ACC112 (cell line): ENCODE results near the gene RASAL1.

ENCODE experiments used
- H2AFZ ChIP-seq: fragments of 200-600 bp; sonication (generic); one replicate; pipeline ENCODE4 v1.6.0; 2017; ENCODE audit warnings: antibody characterized with exemption, low read length; ENCODE audit not compliant: unreplicated experiment
- H3K27ac ChIP-seq: fragments of 200-600 bp; sonication (generic); 2 replicates; pipeline ENCODE4 v1.5.1; 2014; ENCODE audit warnings: low read depth, mild to moderate bottlenecking, antibody characterized with exemption, low read length, moderate library complexity
- H3K27me3 ChIP-seq: fragments of 200-600 bp; sonication (generic); 2 replicates; pipeline ENCODE4 v1.6.1; 2014; ENCODE audit warnings: mild to moderate bottlenecking, antibody characterized with exemption, low read length, moderate library complexity, mixed read lengths; ENCODE audit not compliant: insufficient read depth
- H3K36me3 ChIP-seq: fragments of 200-600 bp; sonication (generic); 2 replicates; pipeline ENCODE4 v1.6.1; 2016; ENCODE audit warnings: mild to moderate bottlenecking, antibody characterized with exemption, low read length, moderate library complexity, mixed read lengths; ENCODE audit not compliant: insufficient read depth
- H3K4me1 ChIP-seq: fragments of 200-600 bp; sonication (generic); one replicate; pipeline ENCODE4 v1.6.1; 2016; ENCODE audit warnings: low read length, mixed read lengths; ENCODE audit not compliant: insufficient read depth, unreplicated experiment, control insufficient read depth
- H3K4me3 ChIP-seq: fragments of 200-600 bp; sonication (generic); 2 replicates; pipeline ENCODE4 v1.5.1; 2014; ENCODE audit warnings: mild to moderate bottlenecking, low read depth, low read length
- H3K79me2 ChIP-seq: fragments of 200-600 bp; sonication (generic); one replicate; pipeline ENCODE4 v1.6.0; 2016; ENCODE audit warnings: low read length; ENCODE audit not compliant: control insufficient read depth, unreplicated experiment, insufficient read depth

The RASAL1 gene

DNA sequence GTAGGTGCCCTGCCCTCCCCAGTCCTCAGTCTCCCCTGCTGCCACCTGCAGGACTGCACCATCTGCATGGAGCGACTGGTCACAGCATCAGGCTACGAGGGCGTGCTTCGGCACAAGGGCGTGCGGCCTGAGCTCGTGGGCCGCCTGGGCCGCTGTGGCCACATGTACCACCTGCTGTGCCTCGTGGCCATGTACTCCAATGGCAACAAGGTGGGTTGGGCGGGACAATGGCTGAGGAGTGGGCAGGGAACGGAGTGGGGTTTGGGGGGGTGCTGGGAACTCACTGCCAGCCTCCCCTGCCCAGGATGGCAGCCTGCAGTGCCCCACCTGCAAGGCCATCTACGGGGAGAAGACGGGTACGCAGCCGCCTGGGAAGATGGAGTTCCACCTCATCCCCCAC is 40.8 kb downstream of the RASAL1 start:
- no peak overlapping the region for H2AFZ ChIP-seq
- no peaks in the 10 kb centered on the region for H3K36me3 ChIP-seq
- H3K79me2 ChIP-seq, result no peaks in the 10 kb centered on the region
- peaks cover 19% of the 10 kb centered on the region for H3K27me3 ChIP-seq
- H3K4me1 ChIP-seq, result peaks cover 10% of the 10 kb centered on the region
- no peak overlapping the region for H3K27ac ChIP-seq
- H3K4me3 ChIP-seq, result no peak overlapping the region

GRCh38 chr12:113093409-113094101 is 42.0 kb downstream of the RASAL1 start:
- Histone ChIP-seq H3K27ac (no peak overlapping the region), H3K4me1 (peaks cover 4% of the 10 kb centered on the region), H3K36me3 (no peaks in the 10 kb centered on the region), H3K4me3 (no peak overlapping the region), H2AFZ (no peak overlapping the region), H3K79me2 (no peaks in the 10 kb centered on the region), H3K27me3 (peaks cover 19% of the 10 kb centered on the region)

- Histone ChIP-seq H3K36me3 (no peaks in the 10 kb centered on the region), H3K27ac (no peak overlapping the region), H3K4me3 (no peak overlapping the region), H2AFZ (no peak overlapping the region), H3K27me3 (peaks cover 19% of the 10 kb centered on the region), H3K79me2 (no peaks in the 10 kb centered on the region), H3K4me1 (no peaks in the 10 kb centered on the region)
Observed at GRCh38 chr12:113092607-113093408, 42.8 kb downstream of the RASAL1 start.

GRCh38 chr12:113091506-113091905 is 44.1 kb downstream of the RASAL1 start:
- Histone ChIP-seq H3K4me3 (no peak overlapping the region), H3K27ac (no peak overlapping the region), H3K36me3 (no peaks in the 10 kb centered on the region), H3K4me1 (no peaks in the 10 kb centered on the region), H2AFZ (no peak overlapping the region), H3K27me3 (peaks cover 19% of the 10 kb centered on the region), H3K79me2 (no peaks in the 10 kb centered on the region)

DNA sequence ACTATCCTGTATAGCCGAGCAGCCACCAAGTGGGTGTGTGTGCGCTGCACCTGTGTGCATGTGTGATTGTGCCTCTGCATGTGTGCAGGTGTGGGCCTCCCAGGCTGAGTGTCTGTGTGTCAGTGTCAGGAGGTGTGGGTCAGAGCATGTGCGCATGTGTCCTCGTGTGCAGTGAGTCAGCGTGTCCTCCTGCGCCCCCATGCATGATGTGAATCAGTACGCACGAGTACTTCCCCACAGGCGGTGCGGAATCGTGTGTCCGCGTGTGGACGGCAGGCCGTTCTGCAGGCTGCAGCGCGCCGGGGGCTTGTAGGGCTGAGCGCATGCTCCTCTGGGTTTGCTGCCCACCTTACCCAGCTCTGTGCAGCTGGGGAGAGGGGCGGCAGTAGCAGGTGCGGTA is 44.8 kb downstream of the RASAL1 start:
- Histone ChIP-seq H3K36me3 (no peaks in the 10 kb centered on the region), H3K79me2 (no peaks in the 10 kb centered on the region)

GRCh38 chr12:113089839-113090238 is 45.7 kb downstream of the RASAL1 start:
- Histone ChIP-seq H3K27me3 (peaks cover 19% of the 10 kb centered on the region), H3K79me2 (no peaks in the 10 kb centered on the region), H3K27ac (no peak overlapping the region), H3K4me1 (no peaks in the 10 kb centered on the region), H3K36me3 (no peaks in the 10 kb centered on the region), H2AFZ (no peak overlapping the region), H3K4me3 (no peak overlapping the region)

More for the DNA sequence above, 44.8 kb downstream of the RASAL1 start:
- Histone ChIP-seq H3K27ac (no peak overlapping the region), H3K27me3 (peaks cover 19% of the 10 kb centered on the region), H3K4me3 (no peak overlapping the region), H2AFZ (no peak overlapping the region), H3K4me1 (no peaks in the 10 kb centered on the region)

DNA sequence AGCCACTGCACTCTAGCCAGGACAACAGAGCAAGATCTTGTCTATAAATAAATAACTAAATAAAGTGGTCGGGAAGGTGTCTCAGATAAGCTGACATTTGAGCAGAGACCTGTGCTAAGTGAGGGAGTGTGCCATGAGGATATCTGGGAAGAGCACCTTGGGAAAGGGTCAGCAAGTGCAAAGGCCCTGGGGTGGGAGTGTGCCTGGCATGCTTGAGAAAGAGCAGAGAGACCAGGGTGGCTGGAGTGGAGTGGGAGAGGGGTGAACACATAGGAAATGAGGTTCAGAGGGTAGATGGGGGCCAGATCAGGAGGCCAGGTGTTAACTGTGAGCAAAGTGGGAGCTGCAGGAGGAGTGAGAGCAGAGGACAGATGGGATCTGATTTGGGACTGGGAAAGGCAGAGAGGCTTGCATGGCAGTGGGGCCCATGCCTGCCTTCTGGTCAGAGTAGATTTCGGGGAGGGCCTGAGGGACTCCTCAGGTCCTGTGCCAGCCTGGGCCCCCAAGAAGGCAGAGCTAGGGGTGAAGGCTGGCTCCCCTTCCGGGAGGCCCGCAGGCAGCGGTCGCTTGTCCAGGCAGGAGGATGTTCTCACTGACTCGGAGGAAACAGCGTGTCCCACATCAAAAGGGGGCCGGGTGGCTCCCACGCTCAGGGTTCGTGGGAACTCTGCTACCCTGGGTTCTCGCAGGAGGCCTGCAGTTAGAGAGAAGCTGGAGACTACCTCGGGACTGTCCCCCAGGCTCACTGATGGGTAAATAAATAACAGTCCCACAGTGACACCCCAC is 46.4 kb downstream of the RASAL1 start:
- Histone ChIP-seq H3K79me2 (no peaks in the 10 kb centered on the region), H2AFZ (no peak overlapping the region), H3K4me3 (no peak overlapping the region), H3K36me3 (no peaks in the 10 kb centered on the region), H3K27me3 (peaks cover 19% of the 10 kb centered on the region), H3K27ac (no peak overlapping the region), H3K4me1 (no peaks in the 10 kb centered on the region)

DNA sequence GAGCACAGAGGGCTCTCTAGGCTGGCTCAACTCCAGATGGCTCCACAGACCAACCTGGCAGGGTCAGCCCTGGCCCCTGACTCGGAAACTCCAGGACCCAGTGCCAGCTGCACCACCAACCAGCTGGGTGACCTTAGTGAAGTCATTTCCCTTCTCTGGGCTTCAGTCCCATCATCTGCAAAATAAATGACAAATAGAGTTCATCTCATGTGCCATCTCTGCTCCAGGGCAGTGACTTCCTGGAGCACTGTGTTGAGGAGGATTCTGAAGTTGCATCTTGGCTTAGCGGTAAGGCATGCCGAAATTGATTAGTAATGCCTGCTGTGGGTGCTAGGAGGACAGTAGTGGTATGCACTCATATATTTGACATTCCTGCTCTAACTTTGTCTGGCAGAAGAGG is 47.5 kb downstream of the RASAL1 start:
- H3K36me3 ChIP-seq, result no peaks in the 10 kb centered on the region
- H3K79me2 ChIP-seq, result no peaks in the 10 kb centered on the region
- H3K4me3 ChIP-seq, result no peak overlapping the region
- H2AFZ ChIP-seq, result no peak overlapping the region
- H3K4me1 ChIP-seq, result no peaks in the 10 kb centered on the region
- peaks cover 19% of the 10 kb centered on the region for H3K27me3 ChIP-seq
- no peak overlapping the region for H3K27ac ChIP-seq

DNA sequence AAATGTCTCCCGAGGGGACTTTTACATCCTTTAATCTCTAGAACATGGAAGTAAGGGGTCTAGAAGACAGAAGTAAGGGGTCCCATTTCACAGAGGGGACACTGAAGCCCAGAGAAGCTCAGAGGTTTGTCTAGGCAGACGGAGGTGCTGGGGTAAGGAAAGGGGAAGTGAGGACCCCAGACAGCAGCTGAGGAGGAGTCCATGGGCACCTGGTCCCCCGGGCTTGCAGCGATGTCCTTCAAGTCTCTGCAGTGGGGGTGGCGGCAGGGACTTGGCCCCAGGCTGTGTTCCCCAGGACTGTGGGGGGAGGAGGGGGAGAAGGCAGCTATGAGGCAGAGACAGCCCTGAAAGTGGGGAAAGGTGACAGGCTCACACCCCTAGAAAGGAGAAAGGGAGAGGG is 48.4 kb downstream of the RASAL1 start:
- Histone ChIP-seq H3K79me2 (no peaks in the 10 kb centered on the region), H3K36me3 (no peaks in the 10 kb centered on the region), H3K27ac (no peak overlapping the region), H3K4me1 (no peaks in the 10 kb centered on the region), H2AFZ (no peak overlapping the region), H3K27me3 (peaks cover 12% of the 10 kb centered on the region), H3K4me3 (no peak overlapping the region)

- Histone ChIP-seq H3K36me3 (no peaks in the 10 kb centered on the region), H3K27ac (no peak overlapping the region), H3K79me2 (no peaks in the 10 kb centered on the region), H2AFZ (no peak overlapping the region), H3K27me3 (peaks cover 5% of the 10 kb centered on the region; the same call in 1 of the 2 replicates), H3K4me3 (no peak overlapping the region), H3K4me1 (no peaks in the 10 kb centered on the region)
Observed at GRCh38 chr12:113086249-113087164, 49.1 kb downstream of the RASAL1 start.
